ENCODE results near the gene HTR3E.
"Not testable (repeated sequence)": the region's sequence is repeated elsewhere in the genome, so short reads cannot be mapped to it uniquely, and the experiment has no call there.

Gene HTR3E

GRCh38 chr3:184116017-184116416 lies 19.2 kb downstream of the HTR3E start:
- no peak for DNase-seq

- peak; percentile 66 for DNase-seq
Measured at GRCh38 chr3:184117636-184118035, 20.8 kb downstream of the HTR3E start.

GRCh38 chr3:184121031-184121430 lies 24.2 kb downstream of the HTR3E start:
- not testable (repeated sequence) for DNase-seq

GRCh38 chr3:184126006-184126405 lies 29.1 kb downstream of the HTR3E start:
- no peak for DNase-seq

- peak; percentile 59 for DNase-seq
Measured at GRCh38 chr3:184129012-184129411, 32.1 kb downstream of the HTR3E start.

GRCh38 chr3:184132945-184133344 lies 36.1 kb downstream of the HTR3E start:
- DNase-seq = no peak

- peak; percentile 96 for DNase-seq
Measured at GRCh38 chr3:184133840-184134745, 37.2 kb downstream of the HTR3E start.

GRCh38 chr3:184134746-184135148 lies 37.9 kb downstream of the HTR3E start:
- DNase-seq = peak; percentile 82

GRCh38 chr3:184135149-184135910 lies 38.5 kb downstream of the HTR3E start, which contains the start of gene EIF2B5:
Gene EIF2B5 (plus strand): TSS chr3:184135358. CDS start chr3:184135386, 28 bp downstream.
- DNase-seq = peak; percentile 99

- DNase-seq = no peak
Measured at GRCh38 chr3:184135911-184136260, 39.0 kb downstream of the HTR3E start.

- DNase-seq = no peak
Measured at GRCh38 chr3:184140436-184140835, 43.6 kb downstream of the HTR3E start.

GRCh38 chr3:184142199-184142598 lies 45.3 kb downstream of the HTR3E start:
- no peak for DNase-seq

- no peak for DNase-seq
Measured at GRCh38 chr3:184143327-184143726, 46.5 kb downstream of the HTR3E start.

- no peak for DNase-seq
Measured at GRCh38 chr3:184144505-184144904, 47.6 kb downstream of the HTR3E start.

- DNase-seq = peak; percentile 70
Measured at GRCh38 chr3:184145111-184145524, 48.3 kb downstream of the HTR3E start.

GRCh38 chr3:184145751-184146270 lies 48.9 kb downstream of the HTR3E start:
- DNase-seq = no peak

- no peak for DNase-seq
Measured at GRCh38 chr3:184148076-184148475, 51.2 kb downstream of the HTR3E start.

- DNase-seq = no peak
Measured at GRCh38 chr3:184149123-184149522, 52.3 kb downstream of the HTR3E start.

- not testable (repeated sequence) for DNase-seq
Measured at GRCh38 chr3:184149770-184150169, 52.9 kb downstream of the HTR3E start.

GRCh38 chr3:184154885-184155643 lies 58.2 kb downstream of the HTR3E start, which contains the start of gene DVL3:
Gene DVL3 (plus strand): TSS chr3:184155377. CDS start chr3:184155636, 259 bp downstream.
- DNase-seq = peak; percentile 88

GRCh38 chr3:184155644-184156521 lies 59.0 kb downstream of the HTR3E start:
- peak; percentile 72 for DNase-seq

- DNase-seq = peak; percentile 81
Measured at GRCh38 chr3:184156522-184156955, 59.7 kb downstream of the HTR3E start.
